GM19372 (cell line): ENCODE results near the gene RBM38.

ENCODE experiments used
- ATAC-seq: cut with Tn5 transposase; IDR thresholded peaks from one replicate; pipeline ENCODE4 v1.9.1; 2021; ENCODE audit warnings: mild to moderate bottlenecking, low read depth, moderate library complexity; ENCODE audit not compliant: unreplicated experiment

The RBM38 gene

GRCh38 chr20:57402206-57403125 lies 11.3 kb downstream of the RBM38 start:
- no peak for ATAC-seq

GRCh38 chr20:57403216-57403615 lies 12.0 kb downstream of the RBM38 start:
- ATAC-seq: no peak

GRCh38 chr20:57404006-57404405 lies 12.8 kb downstream of the RBM38 start:
- ATAC-seq: no peak

- no peak for ATAC-seq
Observed at GRCh38 chr20:57404419-57405072, 13.3 kb downstream of the RBM38 start.

GRCh38 chr20:57405236-57406016 lies 14.2 kb downstream of the RBM38 start:
- ATAC-seq: no peak

- no peak for ATAC-seq
Observed at GRCh38 chr20:57407541-57407956, 16.4 kb downstream of the RBM38 start.

- no peak for ATAC-seq
Observed at GRCh38 chr20:57408131-57408530, 16.9 kb downstream of the RBM38 start.

- ATAC-seq: no peak
Observed at GRCh38 chr20:57408536-57409233, 17.5 kb downstream of the RBM38 start.

- no peak for ATAC-seq
Observed at GRCh38 chr20:57409316-57409671, 18.1 kb downstream of the RBM38 start.

- no peak for ATAC-seq
Observed at GRCh38 chr20:57409672-57410397, 18.6 kb downstream of the RBM38 start.

GRCh38 chr20:57410398-57410920 lies 19.3 kb downstream of the RBM38 start:
- no peak for ATAC-seq

GRCh38 chr20:57410924-57411323 lies 19.7 kb downstream of the RBM38 start:
- no peak for ATAC-seq

- no peak for ATAC-seq
Observed at GRCh38 chr20:57411406-57412283, 20.4 kb downstream of the RBM38 start.

GRCh38 chr20:57412347-57413029 lies 21.3 kb downstream of the RBM38 start:
- no peak for ATAC-seq

- ATAC-seq: no peak
Observed at GRCh38 chr20:57413986-57414385, 22.8 kb downstream of the RBM38 start.

GRCh38 chr20:57414867-57415592 lies 23.8 kb downstream of the RBM38 start:
- ATAC-seq: no peak

GRCh38 chr20:57415771-57416170 lies 24.6 kb downstream of the RBM38 start:
- no peak for ATAC-seq
